Stimulated activated CD8-positive, alpha-beta memory T cell treated with anti-CD3 and anti-CD28 coated beads, Interleukin-7, amount 100 ng/mL, for 1 hour (primary cell): ENCODE results near the gene RIOK1.
A peak's percentile ranks its signal among the peaks of the same experiment; 100 is the strongest.
"Not testable (repeated sequence)": the region's sequence is repeated elsewhere in the genome, so short reads cannot be mapped to it uniquely, and the experiment has no call there.

Experiments
- DNase-seq, 2 donors: peaks; one replicate each; pipeline ENCODE4 v3.0.0-alpha.2; 2020; ENCODE audit warnings: low read depth in 2 of 2

RIOK1 gene

GRCh38 chr6:7389451-7390225 is at the start of gene RIOK1, which contains the start of gene CAGE1:
Gene RIOK1, plus strand, starts transcription at chr6:7389808. Its CDS starts 195 bp downstream, at chr6:7390003.
Gene CAGE1, minus strand, starts transcription at chr6:7389742. Its CDS starts 2,569 bp downstream, at chr6:7387173.
- peak; percentile 87 to 88 for DNase-seq

GRCh38 chr6:7341271-7341670 is 48.3 kb upstream of the RIOK1 start:
- no peak for DNase-seq

- DNase-seq, result no peak
Observed at GRCh38 chr6:7341989-7342742, 47.4 kb upstream of the RIOK1 start.

- no peak for DNase-seq
Observed at GRCh38 chr6:7343546-7344475, 45.8 kb upstream of the RIOK1 start.

GRCh38 chr6:7344773-7345450 is 44.7 kb upstream of the RIOK1 start:
- DNase-seq, result not testable (repeated sequence)

GRCh38 chr6:7347551-7347997 is 42.0 kb upstream of the RIOK1 start:
- DNase-seq, result not testable (repeated sequence)

- DNase-seq, result not testable (repeated sequence)
Observed at GRCh38 chr6:7350591-7350990, 39.0 kb upstream of the RIOK1 start.

- DNase-seq, result not testable (repeated sequence)
Observed at GRCh38 chr6:7351916-7352315, 37.7 kb upstream of the RIOK1 start.

GRCh38 chr6:7367408-7367807 is 22.2 kb upstream of the RIOK1 start:
- DNase-seq, result no peak

GRCh38 chr6:7373739-7374138 is 15.9 kb upstream of the RIOK1 start:
- DNase-seq, result no peak

- DNase-seq, result no peak
Observed at GRCh38 chr6:7377961-7378360, 11.6 kb upstream of the RIOK1 start.

- no peak for DNase-seq
Observed at GRCh38 chr6:7378740-7379139, 10.9 kb upstream of the RIOK1 start.

GRCh38 chr6:7381092-7381491 is 8.5 kb upstream of the RIOK1 start:
- DNase-seq, result no peak

- DNase-seq, result no peak
Observed at GRCh38 chr6:7389162-7389450, 502 bp upstream of the RIOK1 start.

GRCh38 chr6:7390226-7390878 is 744 bp downstream of the RIOK1 start:
- peak in 1 of 2 donors; percentile 13 for DNase-seq

- DNase-seq, result no peak
Observed at GRCh38 chr6:7391151-7391550, 1.5 kb downstream of the RIOK1 start.

GRCh38 chr6:7392402-7392801 is 2.8 kb downstream of the RIOK1 start:
- DNase-seq, result no peak

GRCh38 chr6:7401075-7401474 is 11.5 kb downstream of the RIOK1 start:
- DNase-seq, result no peak

GRCh38 chr6:7402716-7403115 is 13.1 kb downstream of the RIOK1 start:
- DNase-seq, result no peak

- no peak for DNase-seq
Observed at GRCh38 chr6:7404546-7404945, 14.9 kb downstream of the RIOK1 start.

- DNase-seq, result no peak
Observed at GRCh38 chr6:7406743-7407142, 17.1 kb downstream of the RIOK1 start.
